Measurements from ENCODE around the gene METRNL.

DNA sequence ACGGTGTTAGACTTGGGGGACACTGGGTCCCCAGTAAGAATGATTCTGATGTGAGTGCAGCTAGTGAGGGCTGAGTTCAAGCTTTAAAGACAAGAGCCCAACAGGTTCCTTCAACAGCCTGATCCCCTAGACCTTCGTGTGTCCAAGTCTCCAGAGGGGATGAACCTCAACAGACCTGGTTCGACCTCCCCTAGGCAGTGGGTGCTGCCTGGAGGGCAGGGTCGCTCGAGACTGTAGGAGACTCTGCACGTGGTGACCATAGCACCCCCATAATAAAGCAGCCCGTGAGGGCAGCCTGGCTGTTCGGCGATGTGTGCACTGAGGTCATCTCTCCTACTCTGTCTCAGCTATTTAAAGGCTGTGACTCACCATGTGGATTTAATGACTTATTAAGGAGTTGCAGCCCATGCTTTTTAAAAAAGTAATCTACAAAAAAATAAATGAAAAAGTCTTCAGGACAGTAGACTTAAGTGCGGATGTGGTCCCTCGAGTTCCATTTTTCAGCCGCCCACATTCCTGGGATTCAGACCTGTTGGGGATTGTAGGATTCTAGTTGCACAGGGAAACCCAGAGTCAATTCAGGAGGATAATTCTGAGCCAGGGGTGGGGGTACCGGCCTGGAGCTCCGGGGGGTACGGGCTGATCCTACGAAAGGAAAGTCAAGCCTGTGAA lies 23.4 kb upstream of the METRNL start:
- TF ChIP-seq, protein P1, sequence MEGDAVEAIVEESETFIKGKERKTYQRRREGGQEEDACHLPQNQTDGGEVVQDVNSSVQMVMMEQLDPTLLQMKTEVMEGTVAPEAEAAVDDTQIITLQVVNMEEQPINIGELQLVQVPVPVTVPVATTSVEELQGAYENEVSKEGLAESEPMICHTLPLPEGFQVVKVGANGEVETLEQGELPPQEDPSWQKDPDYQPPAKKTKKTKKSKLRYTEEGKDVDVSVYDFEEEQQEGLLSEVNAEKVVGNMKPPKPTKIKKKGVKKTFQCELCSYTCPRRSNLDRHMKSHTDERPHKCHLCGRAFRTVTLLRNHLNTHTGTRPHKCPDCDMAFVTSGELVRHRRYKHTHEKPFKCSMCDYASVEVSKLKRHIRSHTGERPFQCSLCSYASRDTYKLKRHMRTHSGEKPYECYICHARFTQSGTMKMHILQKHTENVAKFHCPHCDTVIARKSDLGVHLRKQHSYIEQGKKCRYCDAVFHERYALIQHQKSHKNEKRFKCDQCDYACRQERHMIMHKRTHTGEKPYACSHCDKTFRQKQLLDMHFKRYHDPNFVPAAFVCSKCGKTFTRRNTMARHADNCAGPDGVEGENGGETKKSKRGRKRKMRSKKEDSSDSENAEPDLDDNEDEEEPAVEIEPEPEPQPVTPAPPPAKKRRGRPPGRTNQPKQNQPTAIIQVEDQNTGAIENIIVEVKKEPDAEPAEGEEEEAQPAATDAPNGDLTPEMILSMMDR (conservative IDR thresholded peaks at IDR 0.05; ENCODE audit: low read length), result no peak
- no peak for TF ChIP-seq EZH2phosphoT487 (IDR thresholded peaks at IDR 0.05; ENCODE audit: borderline replicate concordance, low read depth, low read length)

Measured in OCI-LY7 (cell line).